Caco-2 (cell line): Measurements from ENCODE around the gene MPL. TPM values are rescaled to one million over a fixed set of nuclear protein-coding genes. Genes with fewer than 3 reads are reported as not detected.

Experiments used
- BruUV-seq: library from RNA; stranded (reverse); fragments of 400-500 nt; replicated peaks from 2 replicates; lab custom pipeline; 2021; lab: Mats Ljungman, UMichigan
- CTCF ChIA-PET: fragments of 300-600 bp; sonication (Branson Sonifier 250); formaldehyde crosslinking; loops from one replicate; lab custom pipeline; 2022; ENCODE audit warnings: antibody characterized with exemption; lab: Charles Lee
- POLR2A ChIA-PET: fragments of 300-600 bp; sonication (Branson Sonifier 250); formaldehyde crosslinking; loops from one replicate; lab custom pipeline; 2022; ENCODE audit warnings: antibody characterized with exemption; lab: Charles Lee
- DNase-seq, 2 experiments: peaks; one replicate each; pipeline versions ENCODE4 v3.0.0 to v3.0.0-alpha.2; 2020 to 2022
- H3K27me3 ChIP-seq: replicated peaks from 2 replicates; pipeline ENCODE4 v1.6.0; 2011; ENCODE audit warnings: low read length; ENCODE audit not compliant: control insufficient read depth, insufficient read depth
- H3K36me3 ChIP-seq: 2 replicates; pipeline ENCODE4 v1.5.1; 2011; ENCODE audit warnings: low read length; ENCODE audit not compliant: control insufficient read depth, insufficient read depth
- H3K4me1 ChIP-seq: fragments of 250-450 bp; sonication (Bioruptor Pico); 2 replicates; pipeline ENCODE4 v1.5.1; 2020; ENCODE audit warnings: mild to moderate bottlenecking
- H3K4me3 ChIP-seq: 2 replicates; pipeline ENCODE4 v1.5.1; 2011; ENCODE audit warnings: low read depth, mild to moderate bottlenecking, control low read depth, low read length
- H3K9me3 ChIP-seq: fragments of 250-450 bp; sonication (Bioruptor Pico); 2 replicates; pipeline ENCODE4 v1.5.1; 2020; ENCODE audit warnings: mild to moderate bottlenecking, moderate library complexity
- H3K27ac Mint-ChIP-seq: one replicate; pipeline ENCODE4 v1.8.0; 2022; ENCODE audit warnings: mixed read lengths; ENCODE audit not compliant: unreplicated experiment
- H3K27me3 Mint-ChIP-seq: one replicate; pipeline ENCODE4 v1.8.0; 2022; ENCODE audit warnings: mixed read lengths; ENCODE audit not compliant: insufficient read depth, unreplicated experiment
- H3K36me3 Mint-ChIP-seq: one replicate; pipeline ENCODE4 v1.8.0; 2022; ENCODE audit warnings: mild to moderate bottlenecking, mixed read lengths; ENCODE audit not compliant: insufficient read depth, unreplicated experiment
- H3K4me1 Mint-ChIP-seq: one replicate; pipeline ENCODE4 v1.8.0; 2022; ENCODE audit warnings: low read depth, mixed read lengths; ENCODE audit not compliant: unreplicated experiment
- H3K4me3 Mint-ChIP-seq: one replicate; pipeline ENCODE4 v1.8.0; 2022; ENCODE audit warnings: mild to moderate bottlenecking, moderate library complexity, mixed read lengths; ENCODE audit not compliant: unreplicated experiment
- H3K9me3 Mint-ChIP-seq: one replicate; pipeline ENCODE4 v1.8.0; 2022; ENCODE audit warnings: mixed read lengths; ENCODE audit not compliant: unreplicated experiment
- CTCF ChIP-seq, 2 experiments: fragments of 200-600 bp in 1 of 2; IDR thresholded peaks; 1 replicate in 1 of 2; 2 replicates in 1 of 2; pipeline versions ENCODE4 v1.5.1 to v1.8.0; 2011 to 2022; ENCODE audit warnings: antibody characterized with exemption in 1 of 2, control low read depth in 1 of 2, inconsistent platforms in 1 of 2, low read depth in 1 of 2, low read length in 1 of 2, mild to moderate bottlenecking in 1 of 2, moderate library complexity in 1 of 2; ENCODE audit not compliant: insufficient read depth in 1 of 2, severe bottlenecking in 1 of 2, unreplicated experiment in 1 of 2
- intact Hi-C: fragments of 100-400 bp; cut with micrococcal nuclease; formaldehyde crosslinking; loops from one replicate; pipeline ENCODE4 v1.10.0; 2022; ENCODE audit not compliant: unreplicated experiment
- total RNA-seq: library from RNA; stranded (reverse); gene quantifications from 2 replicates; pipeline ENCODE4 v1.2.3, GENCODE V29; 2022

Gene MPL
- total RNA-seq, 1 experiment from 2014 or later, result not detected

DNA sequence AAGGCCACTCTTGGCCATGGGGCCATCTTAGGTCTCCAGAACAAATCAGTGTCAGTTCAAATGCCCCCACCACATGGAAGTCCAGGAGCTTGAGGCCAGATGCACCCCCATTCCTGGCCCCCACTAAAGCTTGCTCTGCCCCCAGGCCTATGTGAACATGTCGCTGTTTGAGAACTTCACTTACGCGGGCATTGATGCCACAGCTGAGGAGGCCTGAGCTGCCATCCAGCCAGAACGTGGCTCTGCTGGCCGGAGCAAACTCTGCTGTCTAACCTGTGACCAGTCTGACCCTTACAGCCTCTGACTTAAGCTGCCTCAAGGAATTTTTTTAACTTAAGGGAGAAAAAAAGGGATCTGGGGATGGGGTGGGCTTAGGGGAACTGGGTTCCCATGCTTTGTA is 15.1 kb upstream of the MPL start:
- H3K4me1 ChIP-seq, result no peaks in the 10 kb centered on the region

GRCh38 chr1:43324810-43325209 is 12.8 kb upstream of the MPL start:
- Histone ChIP-seq H3K4me3 (no peak overlapping the region), H3K9me3 (peaks cover 14% of the 10 kb centered on the region), H3K36me3 (no peaks in the 10 kb centered on the region), H3K4me1 (no peaks in the 10 kb centered on the region), H3K27me3 (no peaks in the 10 kb centered on the region)
- TF ChIP-seq CTCF (IDR thresholded peaks at IDR 0.05; ENCODE audit: insufficient read depth in 1 of 2, low read depth in 1 of 2, low read length in 1 of 2, severe bottlenecking in 1 of 2, unreplicated experiment in 1 of 2), result no peak
- H3K36me3 Mint-ChIP-seq, result no peaks in the 10 kb centered on the region
- H3K27me3 Mint-ChIP-seq, result no peaks in the 10 kb centered on the region
- H3K27ac Mint-ChIP-seq, result no peak overlapping the region
- DNase-seq, result no peak
- H3K4me3 Mint-ChIP-seq, result no peak overlapping the region
- H3K9me3 Mint-ChIP-seq, result peaks cover 8% of the 10 kb centered on the region
- no TSS peak for BruUV-seq
- intact Hi-C loops, result no loop called here
- POLR2A ChIA-PET, result no interaction called here
- H3K4me1 Mint-ChIP-seq, result no peaks in the 10 kb centered on the region
- CTCF ChIA-PET, result no interaction called here

More for the DNA sequence above, 15.1 kb upstream of the MPL start:
- intact Hi-C loops, result no loop called here
- H3K4me3 Mint-ChIP-seq, result no peak overlapping the region
- BruUV-seq, result no TSS peak
- no peak for TF ChIP-seq CTCF (IDR thresholded peaks at IDR 0.05; ENCODE audit: insufficient read depth in 1 of 2, low read depth in 1 of 2, low read length in 1 of 2, severe bottlenecking in 1 of 2, unreplicated experiment in 1 of 2)
- no peaks in the 10 kb centered on the region for H3K36me3 Mint-ChIP-seq
- no peak for DNase-seq
- no peaks in the 10 kb centered on the region for H3K9me3 Mint-ChIP-seq
- H3K27me3 Mint-ChIP-seq, result no peaks in the 10 kb centered on the region
- H3K27me3 ChIP-seq, result no peaks in the 10 kb centered on the region
- no peaks in the 10 kb centered on the region for H3K36me3 ChIP-seq
- peaks cover 14% of the 10 kb centered on the region for H3K9me3 ChIP-seq
- ChIA-PET CTCF (no interaction called here), POLR2A (no interaction called here)
- H3K4me1 Mint-ChIP-seq, result no peaks in the 10 kb centered on the region
- no peak overlapping the region for H3K4me3 ChIP-seq
- H3K27ac Mint-ChIP-seq, result no peak overlapping the region

GRCh38 chr1:43325381-43325780 is 12.2 kb upstream of the MPL start:
- Mint-ChIP-seq H3K27ac (no peak overlapping the region), H3K9me3 (peaks cover 8% of the 10 kb centered on the region), H3K4me1 (no peaks in the 10 kb centered on the region), H3K36me3 (no peaks in the 10 kb centered on the region), H3K27me3 (no peaks in the 10 kb centered on the region), H3K4me3 (no peak overlapping the region)
- BruUV-seq, result no TSS peak
- H3K4me3 ChIP-seq, result no peak overlapping the region
- CTCF ChIA-PET, result no interaction called here
- no peaks in the 10 kb centered on the region for H3K4me1 ChIP-seq
- peaks cover 14% of the 10 kb centered on the region for H3K9me3 ChIP-seq
- no peak for DNase-seq
- intact Hi-C loops, result no loop called here
- TF ChIP-seq CTCF (IDR thresholded peaks at IDR 0.05; ENCODE audit: insufficient read depth in 1 of 2, low read depth in 1 of 2, low read length in 1 of 2, severe bottlenecking in 1 of 2, unreplicated experiment in 1 of 2), result no peak
- H3K27me3 ChIP-seq, result no peaks in the 10 kb centered on the region
- H3K36me3 ChIP-seq, result no peaks in the 10 kb centered on the region
- POLR2A ChIA-PET, result no interaction called here
